ENCODE data around the gene PXDN. TPM values are rescaled to one million over a fixed set of nuclear protein-coding genes. Genes with fewer than 3 reads are reported as not detected.

Gene PXDN
- total and polyA plus RNA-seq, 2 donors (not counting 3 experiments of a cell fraction or from before 2014, with no cell fraction given): 231 to 308 TPM

DNA sequence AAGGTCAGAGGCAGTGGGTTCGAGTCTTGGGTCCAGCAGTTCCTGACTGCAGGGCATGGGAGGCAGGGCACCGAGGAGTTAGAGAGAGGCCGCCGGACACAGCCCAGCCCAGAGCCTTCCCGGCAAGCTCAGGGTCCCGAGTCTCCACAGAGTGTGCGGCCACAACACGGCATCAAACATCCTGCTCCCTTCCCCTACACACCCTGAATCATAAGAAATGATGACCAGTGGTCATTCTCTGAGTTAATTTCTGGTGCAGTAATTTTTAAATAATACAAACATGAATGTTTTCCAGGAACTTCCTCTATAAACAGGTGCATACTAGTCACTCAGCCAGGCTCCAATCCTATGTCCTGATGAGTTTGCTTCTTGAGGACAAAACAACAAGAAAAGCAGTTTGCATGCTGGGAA lies 118.0 kb downstream of the PXDN start:
- Histone ChIP-seq H3K9me3 (replicated peaks; ENCODE audit: control insufficient read depth, insufficient read depth, low read length) (no peaks in the 10 kb centered on the region), H4K20me1 (replicated peaks; ENCODE audit: control insufficient read depth, extremely low read depth, insufficient read depth, low read length) (no peaks in the 10 kb centered on the region), H3K36me3 (ENCODE audit: control insufficient read depth in 2 of 2, extremely low read depth in 1 of 2, insufficient read depth in 2 of 2, low read length in 2 of 2) (no peaks in the 10 kb centered on the region), H3K4me2 (ENCODE audit: insufficient read depth, low read length) (peak overlapping the region; percentile 26), H3K79me2 (ENCODE audit: control insufficient read depth, insufficient read depth, low read length) (no peaks in the 10 kb centered on the region), H3K27ac (ENCODE audit: insufficient read depth, low read depth, low read length) (peak overlapping the region; percentile 79), H3K9me1 (replicated peaks; ENCODE audit: control insufficient read depth, extremely low read depth, insufficient read depth, low read length) (no peaks in the 10 kb centered on the region), H3K27me3 (ENCODE audit: control insufficient read depth in 2 of 2, insufficient read depth in 2 of 2, low read length in 2 of 2) (no peaks in the 10 kb centered on the region), H3K4me1 (ENCODE audit: control insufficient read depth, extremely low read depth, insufficient read depth, low read length) (peaks cover 23% of the 10 kb centered on the region), H2AFZ (ENCODE audit: low read depth, low read length) (no peak overlapping the region), H3K4me3 (replicated peaks in 1 of 3; ENCODE audit: insufficient read depth in 1 of 3, low read depth in 1 of 3, low read length in 3 of 3) (no peak overlapping the region), H3K9ac (replicated peaks; ENCODE audit: extremely low read depth, insufficient read depth, low read length) (no peak overlapping the region)
- CTCF ChIA-PET: interaction anchor here (1.2 to 2.6 kb wide), 6 partner anchors 21 to 96 kb away, joined by 3 to 17 read pairs (median 4); no protein-coding TSS in a partner anchor
- no peak for TF ChIP-seq GATA2 (IDR thresholded peaks at IDR 0.05; ENCODE audit: insufficient read depth, insufficient read length, low read depth, low read length)
- DNase-seq (ENCODE audit: low read depth, low spot score) (peak; percentile 28), FAIRE-seq (no peak)
- POLR2A ChIA-PET: no interaction called here
- intact Hi-C loops (cut with micrococcal nuclease): loop anchor here (5.0 kb wide), 1 partner anchor 1364 kb away; the partner anchor contains the start of genes ACP1 and SH3YL1
- no TSS peak for BruUV-seq (replicated peaks)
- dilution Hi-C loops (cut with MboI; ENCODE audit: extremely low pct_ligation_motif_present, low sequenced_read_pairs): no loop called here

DNA sequence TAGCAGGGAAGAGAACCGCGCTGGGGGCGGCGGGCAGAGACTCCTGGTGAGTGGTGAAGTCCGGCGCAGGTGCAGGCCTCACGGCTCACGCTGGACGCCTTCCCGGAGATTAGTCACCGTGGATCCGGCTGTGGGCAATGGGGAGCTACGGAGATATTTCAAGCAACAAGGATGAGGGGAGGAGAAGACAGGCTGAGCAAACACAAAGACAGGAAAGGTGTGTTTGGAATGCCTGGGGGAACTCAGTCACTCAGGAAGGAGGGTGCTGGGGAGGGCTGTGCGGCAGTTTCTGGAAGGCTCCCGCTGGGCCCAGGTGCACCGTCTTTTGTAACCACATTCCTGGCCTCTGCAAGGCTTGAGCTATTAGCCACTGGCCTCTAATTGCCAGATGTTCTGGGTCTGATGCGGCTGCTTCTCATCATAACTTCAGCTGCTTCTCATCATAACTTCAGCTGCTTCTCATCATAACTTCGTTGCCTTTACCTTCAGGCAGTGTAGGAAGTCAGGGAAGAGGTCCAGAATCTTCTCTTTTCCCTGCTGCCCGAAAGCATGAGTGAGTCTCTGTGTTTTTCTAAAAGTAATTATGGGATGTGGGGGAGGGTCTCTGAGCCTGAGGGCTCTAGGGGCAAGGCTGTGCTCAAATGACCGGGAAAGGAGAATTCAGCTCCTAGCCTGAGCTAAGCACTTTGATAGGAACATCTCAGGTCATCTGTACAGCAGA lies 118.9 kb downstream of the PXDN start:
- Histone ChIP-seq H3K36me3 (ENCODE audit: control insufficient read depth in 2 of 2, extremely low read depth in 1 of 2, insufficient read depth in 2 of 2, low read length in 2 of 2) (no peaks in the 10 kb centered on the region), H4K20me1 (replicated peaks; ENCODE audit: control insufficient read depth, extremely low read depth, insufficient read depth, low read length) (no peaks in the 10 kb centered on the region), H3K27ac (ENCODE audit: insufficient read depth, low read depth, low read length) (peak overlapping the region; percentile 79), H2AFZ (ENCODE audit: low read depth, low read length) (no peak overlapping the region), H3K27me3 (ENCODE audit: control insufficient read depth in 2 of 2, insufficient read depth in 2 of 2, low read length in 2 of 2) (no peaks in the 10 kb centered on the region), H3K9me3 (replicated peaks; ENCODE audit: control insufficient read depth, insufficient read depth, low read length) (no peaks in the 10 kb centered on the region), H3K9ac (replicated peaks; ENCODE audit: extremely low read depth, insufficient read depth, low read length) (peak overlapping the region; percentile 52), H3K4me2 (ENCODE audit: insufficient read depth, low read length) (peak overlapping the region; percentile 26), H3K9me1 (replicated peaks; ENCODE audit: control insufficient read depth, extremely low read depth, insufficient read depth, low read length) (no peaks in the 10 kb centered on the region), H3K4me3 (replicated peaks in 1 of 3; ENCODE audit: insufficient read depth in 1 of 3, low read depth in 1 of 3, low read length in 3 of 3) (no peak overlapping the region), H3K79me2 (ENCODE audit: control insufficient read depth, insufficient read depth, low read length) (no peaks in the 10 kb centered on the region), H3K4me1 (ENCODE audit: control insufficient read depth, extremely low read depth, insufficient read depth, low read length) (peaks cover 23% of the 10 kb centered on the region)
- POLR2A ChIA-PET: interaction anchor here (0.6 to 1.2 kb wide), 5 partner anchors 19 to 83 kb away, joined by 3 to 6 read pairs (median 3); no protein-coding TSS in a partner anchor
- CTCF ChIA-PET: interaction anchor here (0.8 to 2.6 kb wide), 14 partner anchors 11 to 125 kb away, joined by 3 to 17 read pairs (median 4); no protein-coding TSS in a partner anchor
- TF ChIP-seq, protein P1, sequence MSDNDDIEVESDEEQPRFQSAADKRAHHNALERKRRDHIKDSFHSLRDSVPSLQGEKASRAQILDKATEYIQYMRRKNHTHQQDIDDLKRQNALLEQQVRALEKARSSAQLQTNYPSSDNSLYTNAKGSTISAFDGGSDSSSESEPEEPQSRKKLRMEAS (IDR thresholded peaks at IDR 0.05; ENCODE audit: insufficient read depth, insufficient read length): no peak
- TF ChIP-seq, protein P2, sequence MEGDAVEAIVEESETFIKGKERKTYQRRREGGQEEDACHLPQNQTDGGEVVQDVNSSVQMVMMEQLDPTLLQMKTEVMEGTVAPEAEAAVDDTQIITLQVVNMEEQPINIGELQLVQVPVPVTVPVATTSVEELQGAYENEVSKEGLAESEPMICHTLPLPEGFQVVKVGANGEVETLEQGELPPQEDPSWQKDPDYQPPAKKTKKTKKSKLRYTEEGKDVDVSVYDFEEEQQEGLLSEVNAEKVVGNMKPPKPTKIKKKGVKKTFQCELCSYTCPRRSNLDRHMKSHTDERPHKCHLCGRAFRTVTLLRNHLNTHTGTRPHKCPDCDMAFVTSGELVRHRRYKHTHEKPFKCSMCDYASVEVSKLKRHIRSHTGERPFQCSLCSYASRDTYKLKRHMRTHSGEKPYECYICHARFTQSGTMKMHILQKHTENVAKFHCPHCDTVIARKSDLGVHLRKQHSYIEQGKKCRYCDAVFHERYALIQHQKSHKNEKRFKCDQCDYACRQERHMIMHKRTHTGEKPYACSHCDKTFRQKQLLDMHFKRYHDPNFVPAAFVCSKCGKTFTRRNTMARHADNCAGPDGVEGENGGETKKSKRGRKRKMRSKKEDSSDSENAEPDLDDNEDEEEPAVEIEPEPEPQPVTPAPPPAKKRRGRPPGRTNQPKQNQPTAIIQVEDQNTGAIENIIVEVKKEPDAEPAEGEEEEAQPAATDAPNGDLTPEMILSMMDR (IDR thresholded peaks at IDR 0.05; ENCODE audit: extremely low read depth in 1 of 2, insufficient read depth in 1 of 2, low read depth in 1 of 2, low read length in 2 of 2): no peak
- TF ChIP-seq JUN (IDR thresholded peaks at IDR 0.05; ENCODE audit: borderline replicate concordance, insufficient read depth, insufficient read length, low read depth) (peak; percentile 56), FOS (IDR thresholded peaks at IDR 0.05; ENCODE audit: borderline replicate concordance, insufficient read depth, low read length) (peak; percentile 90), MYC (IDR thresholded peaks at IDR 0.05; ENCODE audit: low read depth, low read length) (no peak), GATA2 (IDR thresholded peaks at IDR 0.05; ENCODE audit: insufficient read depth, insufficient read length, low read depth, low read length) (peak; percentile 57), POLR2A (IDR thresholded peaks at IDR 0.05; ENCODE audit: low read depth, low read length) (peak; percentile 41), EZH2 (IDR thresholded peaks at IDR 0.05; ENCODE audit: borderline replicate concordance, low read depth, low read length, severe bottlenecking) (no peak), POLR2AphosphoS5 (IDR thresholded peaks at IDR 0.05; ENCODE audit: insufficient read depth, low read depth, low read length) (peak; percentile 91)
- DNase-seq (ENCODE audit: low read depth, low spot score): peak; percentile 92
- peak; percentile 98 for FAIRE-seq
- intact Hi-C loops (cut with micrococcal nuclease) (loop anchor here (1.0 to 5.0 kb wide), 6 partner anchors 20 to 1363 kb away; partner anchors contain the start of genes ACP1 and SH3YL1), dilution Hi-C loops (cut with MboI; ENCODE audit: extremely low pct_ligation_motif_present, low sequenced_read_pairs) (no loop called here)
- TSS peak; percentile 89 for BruUV-seq (replicated peaks)
